HG02852 (cell line): Measurements from ENCODE around the gene PLPPR4.
"Not testable (repeated sequence)": the region's sequence is repeated elsewhere in the genome, so short reads cannot be mapped to it uniquely, and the experiment has no call there.

Experiments used
- ATAC-seq: cut with Tn5 transposase; IDR thresholded peaks from one replicate; pipeline ENCODE4 v1.9.1; 2021; ENCODE audit warnings: mild to moderate bottlenecking, moderate library complexity; ENCODE audit not compliant: unreplicated experiment

PLPPR4 gene

DNA sequence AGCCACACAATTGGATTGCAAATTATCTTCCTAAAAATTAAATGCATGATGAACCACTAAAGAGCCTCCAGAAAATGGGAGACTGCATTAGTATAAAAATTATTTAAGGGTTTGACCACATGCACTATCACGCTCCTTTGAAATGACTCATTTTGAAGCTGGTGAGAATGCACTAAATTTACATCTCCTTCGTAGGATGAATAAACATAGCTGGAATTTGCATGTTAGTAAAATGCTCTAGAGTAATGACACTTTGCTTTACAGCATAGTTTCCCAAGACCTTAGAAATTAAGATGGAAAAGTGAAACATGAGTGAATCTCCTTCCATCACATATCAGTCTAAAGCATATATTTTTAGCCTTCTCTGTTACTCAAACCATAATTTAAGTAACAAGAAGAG, 2.4 kb downstream of the PLPPR4 start:
- ATAC-seq: no peak

DNA sequence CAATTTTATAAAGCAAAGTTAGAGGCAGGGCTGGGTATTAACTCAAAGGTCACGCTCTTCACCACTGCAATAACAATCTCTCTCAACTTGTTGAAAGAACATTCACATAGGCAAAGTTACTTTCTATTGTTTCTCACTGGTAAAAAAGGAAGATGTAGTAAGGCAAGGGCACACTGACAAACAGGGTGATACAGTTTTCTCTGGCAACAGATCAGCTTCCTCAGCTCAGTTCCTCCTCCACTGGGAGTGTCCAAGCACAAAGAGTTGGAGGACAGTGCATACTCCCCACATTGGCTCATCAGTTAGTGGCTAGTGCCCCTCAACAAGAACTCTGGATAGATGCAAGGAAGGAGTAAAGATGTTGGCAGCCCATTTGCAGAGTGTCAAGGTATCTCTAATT, 3.7 kb downstream of the PLPPR4 start:
- ATAC-seq: no peak

DNA sequence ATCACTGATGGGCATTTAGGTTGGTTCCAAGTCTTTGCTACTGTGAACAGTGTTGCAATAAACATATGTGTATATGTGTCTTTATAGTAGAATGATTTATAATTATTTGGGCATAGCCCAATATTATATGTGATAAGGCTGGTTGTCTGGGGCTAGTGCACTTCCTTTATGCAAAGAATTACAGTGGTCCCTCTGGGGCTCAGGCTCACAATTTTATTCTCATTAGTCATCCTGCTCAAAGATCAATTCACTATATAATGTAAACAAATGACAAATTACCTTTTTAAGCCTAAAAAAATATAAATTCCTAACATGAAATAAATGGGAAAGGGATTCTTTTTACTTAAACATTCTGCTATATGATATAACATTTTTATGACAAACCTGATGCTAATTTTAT, 5.0 kb downstream of the PLPPR4 start:
- ATAC-seq: no peak

DNA sequence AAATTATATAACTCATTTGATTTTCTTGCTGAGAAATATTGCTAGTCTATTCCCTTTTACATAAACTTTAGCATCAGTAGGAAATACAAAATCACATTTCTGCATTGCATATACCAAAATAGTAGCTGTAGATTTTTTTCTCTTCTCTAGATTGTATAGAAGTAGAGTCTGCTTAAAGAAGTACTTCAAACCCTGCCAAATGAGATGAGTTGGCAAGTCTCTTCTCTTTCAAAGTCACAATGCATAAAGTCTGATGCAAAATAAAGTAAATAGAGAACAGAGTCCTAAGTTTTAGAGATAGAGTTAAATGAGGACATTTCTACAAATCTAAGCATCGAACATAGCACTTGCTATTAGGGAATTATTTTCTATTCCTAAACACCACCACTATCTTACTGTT, 6.4 kb downstream of the PLPPR4 start:
- no peak for ATAC-seq

DNA sequence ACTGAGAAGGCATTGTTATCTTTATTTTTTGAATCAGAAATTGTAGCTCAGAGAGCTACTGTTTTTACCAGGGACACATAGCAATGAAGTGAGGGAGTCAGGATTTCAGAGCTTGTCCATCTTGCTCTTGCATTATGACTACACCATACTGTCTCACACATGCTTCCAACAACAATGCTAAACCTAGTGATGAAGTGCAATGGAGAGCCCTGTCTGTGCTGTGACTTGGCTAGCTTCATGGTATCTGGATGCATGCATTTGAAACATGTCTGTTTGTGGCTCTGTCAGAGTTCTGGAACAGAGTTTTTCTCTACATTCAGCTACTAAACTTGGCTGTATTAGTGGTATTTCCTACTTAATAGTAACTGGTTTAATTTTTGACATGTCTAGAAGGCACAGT, 7.0 kb downstream of the PLPPR4 start:
- no peak for ATAC-seq

GRCh38 chr1:99277066-99277465, 12.8 kb downstream of the PLPPR4 start:
- no peak for ATAC-seq

DNA sequence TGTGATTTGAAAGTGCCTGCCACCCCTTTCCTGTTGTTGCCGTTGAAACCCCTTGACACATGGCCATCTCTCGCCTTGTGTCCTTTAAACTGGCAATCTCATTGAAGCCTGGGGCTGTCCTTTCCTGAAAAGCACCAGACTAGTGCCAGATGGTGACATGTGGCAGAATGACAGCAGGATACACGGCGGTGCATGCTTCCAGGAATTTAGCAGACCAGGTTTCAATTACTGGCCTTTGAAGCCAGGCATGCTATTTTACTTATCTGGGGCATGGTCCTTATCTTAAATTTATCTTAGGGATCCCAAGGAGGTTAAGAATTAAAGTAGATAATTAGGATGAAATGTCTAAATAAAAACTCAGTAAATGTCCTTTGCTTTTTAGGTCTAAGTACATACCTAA, 15.2 kb downstream of the PLPPR4 start:
- ATAC-seq: no peak

GRCh38 chr1:99281105-99281504, 16.8 kb downstream of the PLPPR4 start:
- ATAC-seq: no peak

- ATAC-seq: no peak
Observed at GRCh38 chr1:99282536-99282935, 18.2 kb downstream of the PLPPR4 start.

DNA sequence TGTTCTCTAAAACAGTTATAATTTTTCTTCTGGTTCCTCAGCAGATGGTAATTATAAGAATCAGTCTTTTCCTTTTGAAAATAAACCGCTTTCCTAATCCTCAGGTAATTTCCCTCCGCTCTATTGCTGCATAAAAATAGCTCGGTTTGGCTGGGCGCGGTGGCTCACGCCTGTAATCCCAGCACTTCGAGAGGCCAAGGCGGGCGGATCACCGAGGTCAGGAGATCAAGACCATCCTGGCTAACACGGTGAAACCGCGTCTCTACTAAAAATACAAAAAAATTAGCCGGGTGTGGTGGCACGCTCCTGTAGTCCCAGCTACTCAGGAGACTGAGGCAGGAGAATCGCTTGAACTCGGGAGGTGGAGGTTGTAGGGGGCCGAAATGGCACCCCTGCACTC, 19.2 kb downstream of the PLPPR4 start:
- ATAC-seq: not testable (repeated sequence)

DNA sequence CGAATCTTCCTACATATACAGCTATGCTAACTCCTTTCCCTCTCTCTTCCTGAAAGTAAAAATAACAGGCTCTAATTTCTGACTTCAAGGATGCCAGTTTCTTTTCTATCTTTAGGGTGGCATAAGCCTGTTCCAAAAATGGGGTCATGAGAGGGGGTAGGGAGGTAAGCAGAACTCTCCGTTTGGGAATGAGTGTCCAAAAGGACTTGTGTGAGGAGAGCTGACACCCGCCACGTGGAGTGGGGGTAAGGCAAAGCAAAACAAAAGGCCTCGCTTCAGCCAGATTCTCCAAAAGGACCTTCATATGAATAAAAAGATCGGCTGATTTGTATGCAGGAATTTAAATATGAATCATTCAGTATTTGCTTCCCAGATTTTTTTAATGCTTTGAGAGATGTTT, 28.6 kb downstream of the PLPPR4 start:
- ATAC-seq: no peak

DNA sequence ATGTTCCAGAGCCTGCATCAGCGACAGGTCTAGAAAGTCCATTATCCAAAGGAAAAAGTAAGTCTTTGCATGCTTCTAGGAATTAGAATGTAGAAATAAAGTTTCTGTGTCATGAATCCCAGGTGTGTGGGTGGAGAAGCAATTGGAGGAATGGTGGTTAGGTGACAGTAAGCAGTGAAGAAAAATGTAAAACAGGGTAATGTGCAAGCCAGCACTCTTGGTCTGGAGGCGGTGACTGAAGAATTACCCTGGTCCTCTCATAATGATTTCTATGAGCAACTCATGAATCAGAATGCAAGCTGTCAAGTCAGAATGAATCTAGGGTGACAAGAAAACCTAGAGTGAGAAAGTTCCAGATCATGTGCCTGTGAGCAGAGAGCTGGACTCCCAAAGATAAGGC, 33.6 kb downstream of the PLPPR4 start:
- ATAC-seq: no peak

DNA sequence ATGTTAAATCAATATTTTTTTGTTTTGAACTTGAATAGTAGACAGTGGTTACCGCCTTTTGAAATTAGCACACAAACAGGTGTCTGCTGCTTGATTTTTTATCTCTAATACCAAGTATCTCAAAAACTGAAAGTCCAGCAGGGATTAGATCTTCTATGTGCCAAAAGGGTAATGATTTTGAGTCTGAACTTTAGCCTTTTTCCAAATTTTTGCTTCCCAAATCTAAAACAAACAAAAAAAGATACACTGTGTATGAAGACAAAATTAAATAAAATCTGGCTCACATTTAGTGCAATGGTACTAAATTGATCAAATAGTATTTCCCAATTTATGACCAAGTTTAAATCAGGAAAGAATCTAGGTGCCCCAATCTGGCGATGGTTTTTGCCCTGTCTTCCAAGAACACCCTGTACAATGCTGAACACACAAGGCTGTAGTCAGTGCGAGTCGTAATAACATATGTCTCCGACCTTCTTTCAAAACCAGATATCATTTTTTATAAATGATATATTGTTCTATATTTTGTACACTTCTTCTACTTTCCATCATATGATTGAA, 40.5 kb downstream of the PLPPR4 start:
- no peak for ATAC-seq

DNA sequence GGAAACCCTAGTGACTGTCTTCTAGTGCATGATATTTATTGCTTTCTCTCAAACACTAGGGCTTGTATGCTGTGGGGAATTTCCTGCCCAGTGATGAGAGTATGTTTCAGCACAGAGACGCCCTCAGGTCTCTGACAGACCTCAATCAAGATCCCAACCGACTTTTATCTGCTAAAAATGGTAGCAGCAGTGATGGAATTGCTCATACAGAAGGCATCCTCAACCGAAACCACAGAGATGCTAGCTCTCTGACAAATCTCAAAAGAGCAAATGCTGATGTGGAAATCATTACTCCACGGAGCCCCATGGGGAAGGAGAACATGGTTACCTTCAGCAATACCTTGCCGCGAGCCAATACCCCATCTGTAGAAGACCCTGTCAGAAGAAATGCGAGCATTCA, 41.3 kb downstream of the PLPPR4 start:
- no peak for ATAC-seq

DNA sequence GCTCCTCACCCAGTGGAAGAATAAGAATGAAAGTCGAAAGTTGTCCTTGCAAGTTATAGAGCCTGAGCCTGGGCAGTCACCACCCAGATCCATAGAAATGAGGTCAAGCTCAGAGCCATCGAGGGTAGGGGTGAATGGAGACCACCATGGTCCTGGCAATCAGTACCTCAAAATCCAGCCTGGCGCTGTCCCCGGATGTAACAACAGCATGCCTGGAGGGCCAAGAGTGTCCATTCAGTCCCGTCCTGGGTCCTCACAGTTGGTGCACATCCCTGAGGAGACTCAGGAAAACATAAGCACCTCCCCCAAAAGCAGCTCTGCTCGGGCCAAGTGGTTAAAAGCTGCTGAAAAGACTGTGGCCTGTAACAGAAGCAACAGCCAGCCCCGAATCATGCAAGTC, 41.8 kb downstream of the PLPPR4 start:
- no peak for ATAC-seq

DNA sequence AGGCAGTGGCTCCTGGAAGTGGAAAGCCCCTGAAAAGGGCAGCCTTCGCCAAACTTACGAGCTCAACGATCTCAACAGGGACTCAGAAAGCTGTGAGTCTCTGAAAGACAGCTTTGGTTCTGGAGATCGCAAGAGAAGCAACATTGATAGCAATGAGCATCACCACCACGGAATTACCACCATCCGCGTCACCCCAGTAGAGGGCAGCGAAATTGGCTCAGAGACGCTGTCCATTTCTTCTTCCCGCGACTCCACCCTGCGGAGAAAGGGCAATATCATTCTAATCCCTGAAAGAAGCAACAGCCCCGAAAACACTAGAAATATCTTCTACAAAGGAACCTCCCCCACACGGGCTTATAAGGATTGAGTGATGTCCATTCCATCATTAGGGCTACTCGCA, 42.4 kb downstream of the PLPPR4 start:
- ATAC-seq: no peak

DNA sequence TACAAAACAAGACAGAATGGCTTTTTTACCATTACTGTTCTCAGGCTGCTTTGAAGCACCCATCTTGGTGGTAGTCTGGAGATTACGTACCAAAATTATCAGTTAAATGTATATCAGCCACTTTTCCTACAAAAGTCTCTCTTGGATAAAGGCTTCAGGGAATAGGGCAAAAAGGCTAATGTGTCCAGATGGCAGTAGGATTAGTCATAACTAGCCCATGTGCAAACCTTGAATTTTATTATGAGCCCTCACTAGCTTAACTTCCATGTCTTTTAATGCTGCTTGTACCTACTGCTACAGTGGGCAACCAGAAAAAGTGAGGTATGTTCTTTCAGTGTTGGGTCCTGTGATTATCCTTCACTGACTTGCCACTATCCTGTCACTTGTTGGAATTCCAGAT, 51.0 kb downstream of the PLPPR4 start:
- no peak for ATAC-seq

DNA sequence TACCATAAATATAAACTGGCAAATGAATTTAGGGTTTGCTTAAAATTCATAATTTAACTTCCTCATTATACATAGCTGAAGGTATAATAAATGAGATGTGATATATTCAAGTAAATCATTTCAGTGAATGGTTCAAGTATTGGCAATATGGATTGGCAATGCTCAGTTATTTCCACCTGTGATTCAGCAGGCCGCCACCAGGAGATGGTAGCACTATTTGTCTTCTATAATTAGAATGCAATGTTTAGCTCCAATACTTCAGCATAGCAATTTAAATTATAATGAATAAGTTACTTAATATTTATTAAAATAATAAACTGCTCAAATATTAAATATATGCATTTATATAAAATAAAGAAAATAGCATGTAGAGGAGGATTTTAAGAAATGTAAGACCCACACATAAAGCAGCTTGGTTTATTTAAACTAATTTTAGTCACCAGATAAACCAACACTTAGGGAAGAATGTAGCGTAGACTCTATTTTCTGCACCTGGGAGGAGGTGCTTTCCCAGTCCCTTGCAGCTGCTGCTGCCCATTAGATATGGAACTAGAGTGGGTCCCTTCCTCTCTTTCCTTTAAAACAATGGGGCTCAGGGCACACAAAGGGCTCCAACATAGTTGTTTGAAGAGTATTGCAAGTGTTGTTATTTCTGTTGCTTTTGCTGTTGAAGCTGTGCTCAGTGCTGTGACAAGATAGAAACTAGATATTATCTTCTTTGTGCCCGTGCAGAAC, 62.1 kb downstream of the PLPPR4 start:
- no peak for ATAC-seq

GRCh38 chr1:99327357-99327756, 63.1 kb downstream of the PLPPR4 start:
- no peak for ATAC-seq

DNA sequence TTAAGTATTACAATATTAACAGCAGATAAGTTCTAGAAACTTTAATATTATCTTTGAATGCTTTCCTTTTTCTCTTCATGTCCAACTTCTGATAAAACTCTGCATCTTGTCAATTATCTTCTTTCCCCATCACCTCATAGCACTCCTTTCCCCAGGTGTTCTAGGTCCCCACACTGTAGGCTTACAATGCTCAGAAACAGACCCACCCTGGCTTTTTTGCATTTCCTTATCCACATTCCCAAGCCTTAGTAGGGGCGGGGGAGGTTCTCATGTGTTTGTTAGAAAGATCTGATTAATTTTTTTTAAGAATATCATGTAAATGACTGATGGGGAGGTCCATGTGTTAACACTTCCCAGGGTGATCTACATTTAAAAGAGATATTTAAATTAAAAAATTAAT, 63.9 kb downstream of the PLPPR4 start:
- ATAC-seq: no peak

DNA sequence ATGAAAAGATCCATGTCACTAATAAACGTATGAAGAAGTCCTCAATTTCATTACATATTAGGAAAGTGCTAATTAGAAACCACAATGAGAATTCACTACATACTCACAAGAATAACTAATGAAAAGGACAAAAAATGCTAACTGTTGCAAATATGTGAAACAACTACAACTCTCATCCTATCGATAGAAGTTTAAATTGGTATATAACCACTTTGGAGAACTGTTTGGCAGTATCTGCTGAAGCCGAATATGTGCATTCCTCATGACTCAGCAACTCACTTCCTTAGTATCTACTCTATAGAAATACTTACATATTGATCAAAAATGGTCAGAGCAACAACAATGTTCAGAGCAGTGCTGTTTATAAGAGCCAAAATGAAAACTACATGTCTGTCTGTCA, 66.8 kb downstream of the PLPPR4 start:
- ATAC-seq: no peak

DNA sequence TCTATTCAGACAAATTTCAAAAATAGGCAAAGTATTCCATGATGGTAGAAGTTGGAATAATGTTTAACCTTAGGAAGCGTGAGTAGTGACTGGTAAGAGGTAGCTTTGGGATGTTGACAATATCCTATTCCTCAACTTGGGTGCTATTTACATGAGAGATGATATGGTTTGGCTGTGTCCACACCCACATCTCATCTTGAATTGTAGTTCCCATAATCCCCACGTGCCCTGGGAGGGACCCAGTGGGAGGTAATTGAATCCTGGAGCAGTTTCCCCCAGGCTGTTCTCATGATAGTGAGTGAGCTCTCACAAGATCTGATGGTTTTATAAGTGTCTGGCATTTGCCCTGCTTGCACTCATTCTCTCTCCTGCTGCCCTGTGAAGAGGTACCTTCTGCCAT, 67.3 kb downstream of the PLPPR4 start:
- ATAC-seq: no peak

- ATAC-seq: no peak
Observed at GRCh38 chr1:99332561-99332960, 68.3 kb downstream of the PLPPR4 start.
